GM19328 (cell line): ENCODE results near the gene SUSD6.

Experiments
- ATAC-seq: cut with Tn5 transposase; IDR thresholded peaks from one replicate; pipeline ENCODE4 v1.9.1; 2021; ENCODE audit warnings: mild to moderate bottlenecking, moderate library complexity; ENCODE audit not compliant: unreplicated experiment

The SUSD6 gene

GRCh38 chr14:69754487-69754886, 143.1 kb downstream of the SUSD6 start:
- ATAC-seq = no peak

GRCh38 chr14:69755296-69755695, 143.9 kb downstream of the SUSD6 start:
- no peak for ATAC-seq

- ATAC-seq = no peak
These were observed 144.4 kb downstream of the SUSD6 start for GRCh38 chr14:69755784-69756183.

GRCh38 chr14:69756298-69756697, 144.9 kb downstream of the SUSD6 start:
- ATAC-seq = no peak

- ATAC-seq = no peak
These were observed 149.4 kb downstream of the SUSD6 start for GRCh38 chr14:69760810-69761209.

GRCh38 chr14:69763761-69764510, 152.5 kb downstream of the SUSD6 start:
- no peak for ATAC-seq
